HG02981 (cell line): ENCODE data around the gene GATM.
A peak's percentile ranks its signal among the peaks of the same experiment; 100 is the strongest.
"Not testable (repeated sequence)": the region's sequence is repeated elsewhere in the genome, so short reads cannot be mapped to it uniquely, and the experiment has no call there.

ENCODE experiments used
- ATAC-seq: cut with Tn5 transposase; IDR thresholded peaks from one replicate; pipeline ENCODE4 v1.9.1; 2021; ENCODE audit warnings: mild to moderate bottlenecking, moderate library complexity; ENCODE audit not compliant: unreplicated experiment

The GATM gene

DNA sequence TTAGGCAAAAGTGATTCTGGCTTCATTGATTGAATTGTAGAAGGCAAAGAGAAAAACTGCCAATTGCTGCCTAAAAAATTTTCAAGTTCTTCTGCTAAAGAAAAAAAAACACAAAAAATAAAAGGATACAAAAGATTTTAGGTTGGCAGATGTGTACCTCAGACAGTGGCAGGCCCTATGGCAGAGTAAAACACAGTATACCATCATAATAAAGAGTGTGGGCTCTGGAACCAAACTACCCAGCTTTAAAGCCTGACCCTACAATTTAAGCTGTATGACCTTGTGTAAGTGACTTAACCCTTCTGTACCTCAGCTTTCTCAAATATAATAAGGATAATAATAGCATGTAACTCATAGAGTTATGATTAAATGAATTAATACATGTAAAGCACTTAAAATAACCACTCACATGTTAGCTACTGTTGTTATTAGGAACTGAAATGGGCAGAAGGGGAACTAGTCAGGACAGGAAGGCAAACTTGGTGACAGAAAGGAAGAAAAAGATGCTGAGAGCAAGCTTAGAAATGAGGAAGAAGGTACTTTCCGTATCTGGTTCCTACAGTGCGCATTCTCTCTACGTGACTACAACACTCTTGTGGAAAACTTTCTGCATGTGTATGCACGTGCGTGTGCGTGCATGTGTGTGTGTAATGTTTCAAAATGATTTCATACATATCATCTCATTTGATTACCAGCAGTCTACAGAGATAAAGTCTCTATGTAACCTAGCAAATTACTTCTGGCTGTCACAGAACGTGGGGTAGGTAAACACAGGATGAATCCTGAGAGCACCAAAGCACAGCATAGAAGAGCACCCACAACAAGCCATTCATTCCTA, 13.6 kb upstream of the GATM start:
- ATAC-seq: peak; percentile 91

- ATAC-seq: no peak
Measured at GRCh38 chr15:45389351-45389750, 11.0 kb upstream of the GATM start.

DNA sequence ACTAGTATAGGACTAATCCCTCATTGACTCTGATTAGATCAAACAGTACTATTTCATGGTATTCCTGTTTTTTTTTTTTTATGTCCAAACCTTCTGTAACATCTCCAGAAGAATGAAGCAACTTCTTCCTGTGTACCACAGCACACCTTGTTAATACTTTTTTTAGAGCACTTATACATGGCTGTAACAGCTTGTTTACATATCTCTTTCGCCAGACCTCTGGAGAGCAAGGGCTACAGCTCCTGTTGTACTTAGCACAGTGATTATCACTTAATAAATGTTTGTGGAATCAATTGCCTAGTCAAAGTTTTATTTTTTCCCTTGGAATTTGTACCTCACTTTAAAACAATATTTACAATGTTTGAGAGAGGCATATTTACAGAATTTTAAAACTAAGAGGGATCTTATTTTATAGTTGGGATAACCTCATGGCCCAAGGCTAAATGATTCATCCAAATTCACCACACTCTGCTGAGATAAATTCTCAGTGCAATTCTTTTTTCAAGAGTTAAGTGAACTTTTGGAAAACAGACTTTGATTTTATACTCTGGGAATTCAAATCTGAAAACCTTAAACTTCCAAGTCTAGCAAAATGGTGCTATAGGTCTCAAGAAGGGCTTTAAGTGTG, 9.2 kb upstream of the GATM start:
- ATAC-seq: no peak

- no peak for ATAC-seq
Measured at GRCh38 chr15:45386974-45387373, 8.6 kb upstream of the GATM start.

- no peak for ATAC-seq
Measured at GRCh38 chr15:45386420-45386819, 8.1 kb upstream of the GATM start.

DNA sequence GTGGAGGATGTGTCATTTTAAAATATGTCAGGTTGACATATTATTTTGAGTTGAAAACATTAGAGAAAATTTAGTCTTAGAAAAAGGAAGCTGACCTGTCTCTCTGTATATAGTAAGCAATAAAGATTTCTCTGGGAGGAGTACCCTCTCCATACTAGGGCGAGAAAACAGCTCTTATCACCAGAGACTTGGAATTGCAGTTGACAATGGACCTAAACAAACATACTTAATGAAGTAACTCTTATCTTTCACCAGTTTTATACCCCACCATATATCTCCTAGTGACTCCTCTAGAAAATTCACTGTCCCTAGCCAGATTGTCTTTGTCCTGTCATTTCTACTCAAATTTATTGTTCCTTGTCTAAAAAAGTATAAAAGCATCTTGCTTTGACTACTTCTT, 7.2 kb upstream of the GATM start:
- no peak for ATAC-seq

DNA sequence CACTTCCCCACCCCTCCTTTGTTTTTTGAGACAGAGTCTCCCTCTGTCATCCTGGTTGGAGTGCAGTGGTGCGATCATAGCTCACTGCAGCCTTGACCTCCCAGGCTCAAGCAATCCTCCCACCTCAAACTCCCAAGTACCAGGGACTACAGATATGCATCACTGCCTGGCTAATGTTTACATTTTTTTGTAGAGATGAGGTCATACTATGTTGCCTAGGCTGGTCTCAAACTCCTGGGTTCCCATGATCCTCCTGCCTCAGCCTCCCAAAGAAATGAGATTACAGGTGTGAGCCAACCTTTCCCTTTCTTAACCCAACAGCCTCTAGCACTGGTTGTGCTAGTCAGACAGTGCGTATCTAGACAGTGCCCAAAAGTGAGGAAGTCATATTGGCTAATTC, 6.4 kb upstream of the GATM start:
- no peak for ATAC-seq

DNA sequence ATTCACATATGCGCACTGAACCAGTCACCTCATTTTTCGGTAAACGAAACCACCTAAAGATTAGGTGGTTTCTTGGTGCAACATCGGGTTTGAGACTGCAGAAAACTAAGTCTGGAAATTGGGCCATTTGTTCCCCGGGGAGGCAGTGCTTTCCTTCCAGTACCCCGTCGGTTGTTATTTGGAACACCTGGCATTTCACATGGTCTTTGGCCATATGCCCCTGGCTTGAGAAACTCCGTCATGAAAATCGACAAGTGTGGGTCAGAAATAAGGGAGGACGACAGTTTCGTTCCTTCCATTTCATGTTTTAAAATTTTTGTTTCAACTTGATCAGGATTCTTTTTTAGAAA, 544 bp upstream of the GATM start:
- ATAC-seq: no peak

GRCh38 chr15:45377609-45378148, 665 bp downstream of the GATM start:
- ATAC-seq: peak; percentile 15

DNA sequence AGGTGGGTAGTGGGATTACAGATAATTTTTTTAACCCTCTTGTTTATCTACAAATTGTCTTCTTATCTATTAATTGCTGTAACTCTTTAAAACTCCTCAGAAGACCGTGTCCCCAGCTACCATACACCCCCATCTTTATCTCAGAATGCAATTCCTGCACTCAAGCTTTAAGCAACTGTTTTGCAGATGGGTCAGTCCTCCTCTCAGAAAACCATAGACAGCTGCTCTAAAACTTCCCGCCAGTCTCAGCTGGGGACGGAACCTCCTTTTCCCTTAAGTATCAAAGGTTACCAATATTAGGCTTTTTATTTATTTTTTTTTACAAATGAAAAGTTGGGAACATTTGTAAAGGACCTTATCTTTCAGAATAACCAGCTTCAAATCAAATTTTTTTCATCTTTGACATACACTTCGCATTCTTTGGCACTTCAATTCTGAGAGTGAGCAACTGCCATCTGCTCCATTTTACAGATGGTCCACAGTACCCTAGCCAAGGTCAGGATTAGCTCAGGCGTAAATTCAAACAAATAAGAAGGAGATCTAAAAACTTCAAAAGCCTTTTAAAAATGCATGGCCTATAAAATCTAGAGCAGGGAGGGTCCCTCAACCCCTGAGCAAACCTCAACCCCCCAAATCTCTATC, 1.3 kb downstream of the GATM start:
- no peak for ATAC-seq

DNA sequence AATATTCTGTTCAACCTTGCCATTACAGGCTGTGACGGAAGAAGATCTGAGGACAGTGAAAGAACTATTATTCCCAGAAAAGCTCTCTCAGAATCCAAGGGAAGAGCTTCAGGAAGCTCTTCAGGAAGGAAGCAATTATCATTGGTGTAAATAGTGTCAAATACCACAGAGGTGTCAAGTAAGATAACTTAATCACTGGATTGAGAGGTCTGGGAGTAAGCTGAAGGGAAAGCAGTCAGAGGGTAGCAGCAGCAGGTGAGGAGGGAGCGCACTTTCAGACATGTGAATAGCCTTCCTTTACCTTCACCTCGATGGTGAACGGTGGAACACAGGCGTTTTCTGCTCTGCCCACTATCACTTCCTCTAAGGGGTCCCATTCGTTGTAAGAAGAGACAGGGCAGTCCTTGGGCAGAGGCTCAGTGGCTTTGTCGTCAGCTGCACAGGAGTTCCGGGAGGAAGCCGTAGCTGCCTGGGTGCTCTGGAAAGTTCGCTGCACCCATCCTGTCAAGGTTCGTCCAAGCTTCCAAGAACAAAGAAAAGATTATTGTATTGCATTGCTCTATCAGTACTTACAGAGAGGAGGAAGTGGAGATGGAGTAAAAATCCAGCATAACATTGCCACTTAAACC, 1.9 kb downstream of the GATM start:
- ATAC-seq: no peak

GRCh38 chr15:45375836-45376235, 2.5 kb downstream of the GATM start:
- no peak for ATAC-seq

DNA sequence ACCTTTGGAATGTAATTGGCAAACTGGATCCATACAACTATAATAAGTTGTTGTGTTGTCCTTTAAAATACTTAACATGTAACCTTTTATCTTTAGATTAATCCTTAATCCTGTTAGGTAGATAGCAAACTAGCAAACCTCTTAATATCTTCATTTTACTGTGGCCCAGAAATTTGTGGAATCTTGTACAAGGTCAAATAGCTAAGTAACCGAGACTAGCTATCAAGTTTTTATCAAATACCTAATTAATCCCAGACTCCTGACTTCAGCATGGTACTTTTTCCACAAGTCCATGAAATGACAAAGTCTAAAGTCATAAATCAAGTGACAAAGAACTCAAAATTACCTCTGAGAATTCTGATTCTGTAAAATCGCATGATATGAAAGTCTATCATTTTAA, 4.4 kb downstream of the GATM start:
- no peak for ATAC-seq

DNA sequence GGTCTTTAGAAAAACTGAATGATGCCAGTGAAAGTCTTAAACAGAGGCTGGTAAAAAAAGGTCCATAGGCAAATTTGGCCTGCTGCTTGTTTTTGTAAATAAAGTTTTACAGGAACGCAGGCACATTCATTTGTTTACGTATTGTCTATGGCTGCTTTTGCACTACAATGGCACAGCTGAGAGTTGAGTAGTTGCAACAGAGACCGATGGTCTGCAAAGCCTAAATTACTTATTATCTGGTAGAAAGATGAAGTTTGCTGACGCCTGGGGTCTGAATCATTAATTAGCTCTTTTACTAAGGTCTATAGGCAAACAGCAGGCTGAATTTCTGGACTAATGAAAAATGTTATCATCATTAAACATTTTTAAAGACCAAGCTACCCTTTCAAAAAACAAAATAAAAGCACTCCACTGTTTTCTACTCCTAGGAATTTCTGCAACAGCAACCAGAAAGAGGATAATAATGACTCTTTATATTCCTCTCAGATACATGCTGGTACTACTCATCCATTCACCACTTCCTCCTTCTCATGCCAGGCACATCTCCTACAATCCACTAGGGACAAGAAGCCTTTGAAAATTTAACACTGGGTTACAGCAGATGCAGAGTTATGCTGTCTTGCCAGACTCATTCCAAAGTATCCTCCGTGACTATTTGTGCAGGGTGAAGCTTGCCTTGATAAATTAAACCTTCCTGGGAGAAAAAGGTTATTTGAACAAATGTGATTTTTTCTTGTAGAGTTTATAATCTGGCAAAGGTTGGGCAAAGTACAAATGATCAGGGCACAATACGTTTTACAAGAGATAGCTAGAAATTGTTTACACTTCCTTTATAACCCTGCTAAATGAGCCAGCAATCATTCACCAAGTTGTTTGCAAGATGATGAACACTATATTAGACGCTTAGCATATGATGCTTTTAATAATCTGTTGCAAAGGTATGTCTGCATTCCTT, 6.0 kb downstream of the GATM start:
- ATAC-seq: no peak

GRCh38 chr15:45371546-45371945, 6.8 kb downstream of the GATM start:
- ATAC-seq: no peak

DNA sequence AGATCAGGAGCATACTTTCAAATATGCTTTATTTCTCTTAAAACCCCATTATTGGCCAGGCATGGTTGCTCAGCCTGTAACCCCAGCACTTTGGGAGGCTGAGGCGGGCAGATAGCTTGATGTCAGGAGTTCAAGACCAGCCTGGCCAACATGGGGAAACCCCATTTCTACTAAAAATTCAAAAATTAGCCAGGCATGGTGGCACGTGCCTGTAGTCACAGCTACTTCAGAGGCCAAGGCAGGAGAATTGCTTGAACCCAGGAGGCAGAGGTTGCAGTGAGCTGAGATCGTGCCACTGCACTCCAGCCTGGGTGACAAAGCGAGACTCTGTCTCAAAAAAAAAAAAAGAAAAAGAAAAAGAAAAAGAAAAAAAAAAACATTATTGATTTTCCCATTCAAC, 8.3 kb downstream of the GATM start:
- not testable (repeated sequence) for ATAC-seq

DNA sequence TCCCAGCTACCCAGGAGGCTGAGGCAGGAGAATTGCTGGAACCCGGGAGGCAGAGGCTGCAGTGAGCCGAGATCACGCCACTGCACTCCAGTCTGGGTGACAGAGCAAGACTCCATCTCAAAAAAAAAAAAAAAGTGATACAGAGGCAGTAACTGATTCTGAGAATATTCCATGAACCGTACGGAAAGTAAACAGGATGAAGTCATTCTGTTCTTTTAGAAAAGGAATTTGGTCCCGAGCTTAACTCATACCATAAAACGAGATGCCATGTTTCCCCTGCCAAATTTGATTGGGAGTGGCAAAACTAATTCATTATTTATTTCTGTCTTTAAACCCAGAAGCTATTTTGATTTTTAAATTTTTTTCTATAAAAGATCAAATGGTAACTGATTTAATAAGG, 11.1 kb downstream of the GATM start:
- ATAC-seq: not testable (repeated sequence)

DNA sequence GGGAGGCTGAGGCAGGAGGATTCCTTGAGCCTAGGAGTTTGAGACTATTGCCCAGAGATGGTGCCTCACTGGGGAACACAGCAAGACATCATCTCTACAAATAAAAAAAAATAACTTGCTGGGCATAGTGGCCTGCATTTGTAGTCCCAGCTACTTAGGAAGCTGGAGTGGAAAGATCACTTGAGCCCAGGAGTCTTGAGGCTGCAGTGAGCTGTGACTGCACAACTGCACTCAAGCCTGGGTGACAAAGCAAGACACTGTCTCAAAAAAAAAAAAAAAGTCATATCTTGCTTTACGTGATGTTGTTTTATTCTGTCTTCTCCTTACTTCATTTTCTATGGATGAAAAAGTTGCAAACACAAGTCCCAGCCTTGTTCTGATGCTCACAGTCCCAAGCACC, 14.1 kb downstream of the GATM start:
- no peak for ATAC-seq

DNA sequence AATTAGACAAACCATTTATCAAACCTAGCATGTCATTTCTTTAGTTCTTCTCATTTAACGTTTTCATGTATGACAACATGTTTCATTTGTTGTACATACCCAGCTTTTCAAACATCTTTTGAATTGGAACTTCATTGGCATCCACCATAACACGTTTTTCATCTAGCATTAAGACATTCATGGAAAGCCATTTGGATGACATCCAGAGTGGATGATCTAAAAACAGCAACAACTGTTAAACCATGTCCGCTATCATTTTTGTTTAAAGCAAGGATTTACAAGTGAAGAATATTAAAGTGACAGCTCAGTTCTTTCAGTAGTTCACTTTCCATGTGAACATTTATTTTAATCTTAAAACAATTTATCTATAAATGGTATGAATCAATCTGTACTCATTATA, 14.5 kb downstream of the GATM start:
- ATAC-seq: no peak

DNA sequence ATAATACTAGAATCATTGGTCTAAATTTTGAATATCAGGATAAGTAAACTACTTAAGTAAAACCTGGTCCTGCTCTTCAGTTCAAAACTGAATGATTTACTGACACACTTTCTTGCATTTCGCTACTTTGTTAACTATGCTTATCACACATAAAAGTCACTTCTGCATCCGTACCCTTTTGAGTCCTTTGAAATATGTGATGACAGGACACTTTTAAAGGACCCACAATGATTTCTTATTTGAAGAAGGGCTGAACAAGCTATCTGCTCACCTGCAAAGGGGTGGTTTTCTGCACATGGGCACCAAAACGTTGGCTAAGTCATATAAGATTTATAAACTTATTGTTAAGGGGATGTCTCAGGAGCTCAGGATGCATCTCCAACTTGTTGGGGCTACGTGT, 15.0 kb downstream of the GATM start:
- no peak for ATAC-seq
